Stimulated activated memory B cell treated with anti-CD40 and anti-IgM and Interleukin-4, amounts not matched to agents 10 μg/mL and 1 μg/mL and 100 μg/mL, for 72 hours (primary cell): ENCODE results near the gene ANKS1B.
"Not testable (repeated sequence)": the region's sequence is repeated elsewhere in the genome, so short reads cannot be mapped to it uniquely, and the experiment has no call there.

ENCODE experiments used
- ATAC-seq: fragments of 150-1000 bp; cut with Tn5 transposase; 2 replicates; pipeline ENCODE4 v1.10.0; 2021
- H3K27ac Mint-ChIP-seq: one replicate; pipeline ENCODE4 v1.8.0; 2022; ENCODE audit warnings: mild to moderate bottlenecking, mixed read lengths
- H3K27me3 Mint-ChIP-seq: one replicate; pipeline ENCODE4 v1.8.0; 2022; ENCODE audit warnings: mixed read lengths
- H3K36me3 Mint-ChIP-seq: one replicate; pipeline ENCODE4 v1.8.0; 2022; ENCODE audit warnings: mixed read lengths
- H3K4me1 Mint-ChIP-seq: one replicate; pipeline ENCODE4 v1.8.0; 2022; ENCODE audit warnings: mixed read lengths
- H3K4me3 Mint-ChIP-seq: one replicate; pipeline ENCODE4 v1.8.0; 2022; ENCODE audit warnings: mild to moderate bottlenecking, moderate library complexity, mixed read lengths
- H3K9me3 Mint-ChIP-seq: one replicate; pipeline ENCODE4 v1.8.0; 2022; ENCODE audit warnings: mixed read lengths

Gene ANKS1B

GRCh38 chr12:99045158-99045557, 939.6 kb downstream of the ANKS1B start:
- no peaks in the 10 kb centered on the region for H3K4me1 Mint-ChIP-seq

GRCh38 chr12:99043319-99043914, 941.3 kb downstream of the ANKS1B start:
- Mint-ChIP-seq H3K4me1 (no peaks in the 10 kb centered on the region), H3K36me3 (no peaks in the 10 kb centered on the region), H3K9me3 (peaks cover 4% of the 10 kb centered on the region), H3K27me3 (no peaks in the 10 kb centered on the region), H3K4me3 (no peak overlapping the region), H3K27ac (no peak overlapping the region)
- no peak for ATAC-seq

More at GRCh38 chr12:99045158-99045557, 939.6 kb downstream of the ANKS1B start:
- Mint-ChIP-seq H3K4me3 (no peak overlapping the region), H3K27ac (no peak overlapping the region), H3K9me3 (peaks cover 4% of the 10 kb centered on the region), H3K27me3 (no peaks in the 10 kb centered on the region), H3K36me3 (no peaks in the 10 kb centered on the region)
- no peak for ATAC-seq

DNA sequence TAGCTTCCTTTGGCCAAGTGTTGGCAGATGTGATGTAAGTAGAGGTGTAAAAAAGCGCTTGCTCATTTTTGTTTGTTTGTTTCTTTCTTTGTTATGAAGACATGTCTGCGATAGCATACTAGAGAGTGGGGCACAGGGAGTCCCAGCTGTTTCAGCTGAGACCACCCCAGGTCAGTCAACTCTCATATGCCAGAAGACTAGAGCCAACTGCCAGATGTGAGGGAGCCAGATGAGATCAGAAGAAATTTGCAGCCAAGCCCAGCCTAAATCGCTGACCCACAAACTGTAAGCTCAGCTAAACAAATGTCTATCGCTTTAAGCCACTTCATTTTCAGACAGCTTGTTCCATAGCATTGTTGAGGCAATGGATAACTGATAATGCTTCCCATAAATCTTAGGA, 942.5 kb downstream of the ANKS1B start:
- Mint-ChIP-seq H3K27me3 (no peaks in the 10 kb centered on the region), H3K36me3 (no peaks in the 10 kb centered on the region)
- no peak for ATAC-seq

GRCh38 chr12:99039367-99040120, 945.2 kb downstream of the ANKS1B start:
- Mint-ChIP-seq H3K4me1 (no peaks in the 10 kb centered on the region), H3K36me3 (no peaks in the 10 kb centered on the region), H3K27ac (no peak overlapping the region), H3K9me3 (no peaks in the 10 kb centered on the region), H3K4me3 (no peak overlapping the region), H3K27me3 (no peaks in the 10 kb centered on the region)
- no peak for ATAC-seq

More for the DNA sequence above, 942.5 kb downstream of the ANKS1B start:
- Mint-ChIP-seq H3K9me3 (peaks cover 4% of the 10 kb centered on the region), H3K4me3 (no peak overlapping the region), H3K27ac (no peak overlapping the region), H3K4me1 (no peaks in the 10 kb centered on the region)

DNA sequence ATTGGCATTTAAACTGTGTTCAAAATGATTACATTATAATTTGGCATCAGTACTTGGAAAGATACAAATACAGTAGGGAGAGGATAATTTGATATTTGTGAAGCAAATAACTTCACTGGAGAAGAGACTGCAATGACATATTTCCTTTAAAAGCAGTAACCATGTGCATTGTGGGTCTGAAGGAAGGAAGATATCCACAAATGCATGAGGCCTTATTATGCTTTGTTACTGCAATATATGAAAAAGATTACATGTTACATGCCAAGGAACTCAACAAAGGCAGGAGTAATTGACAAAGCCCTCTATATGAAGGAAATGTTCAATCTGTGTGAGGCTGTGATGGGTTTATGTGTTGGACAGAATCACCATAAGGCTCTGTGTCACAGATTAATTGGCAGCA, 948.2 kb downstream of the ANKS1B start:
- Mint-ChIP-seq H3K9me3 (peaks cover 3% of the 10 kb centered on the region), H3K27ac (no peak overlapping the region), H3K4me3 (no peak overlapping the region), H3K4me1 (no peaks in the 10 kb centered on the region), H3K27me3 (no peaks in the 10 kb centered on the region), H3K36me3 (no peaks in the 10 kb centered on the region)
- ATAC-seq, result no peak

DNA sequence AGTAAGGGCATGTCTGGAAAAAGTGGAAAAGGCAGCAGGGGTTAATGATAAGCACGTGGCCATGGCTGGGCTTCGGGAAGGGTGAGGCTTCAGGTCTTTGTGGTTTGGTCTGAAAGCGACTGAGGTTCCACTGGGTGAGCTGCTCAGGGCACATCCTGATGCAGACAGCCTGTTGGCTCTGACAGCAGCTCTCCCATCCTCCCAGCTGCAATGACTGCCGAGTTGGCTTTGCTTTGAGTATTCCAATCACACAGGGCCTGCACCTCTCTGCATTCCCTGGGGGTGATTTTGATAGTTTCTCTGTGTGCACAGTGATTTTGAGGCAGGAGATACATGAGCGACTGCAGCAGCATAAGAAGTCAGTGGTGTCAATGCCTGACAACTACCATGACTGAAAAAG, 948.9 kb downstream of the ANKS1B start:
- H3K36me3 Mint-ChIP-seq, result no peaks in the 10 kb centered on the region
- peaks cover 3% of the 10 kb centered on the region for H3K9me3 Mint-ChIP-seq
- H3K4me3 Mint-ChIP-seq, result no peak overlapping the region
- H3K4me1 Mint-ChIP-seq, result no peaks in the 10 kb centered on the region
- no peaks in the 10 kb centered on the region for H3K27me3 Mint-ChIP-seq
- ATAC-seq, result no peak
- no peak overlapping the region for H3K27ac Mint-ChIP-seq

DNA sequence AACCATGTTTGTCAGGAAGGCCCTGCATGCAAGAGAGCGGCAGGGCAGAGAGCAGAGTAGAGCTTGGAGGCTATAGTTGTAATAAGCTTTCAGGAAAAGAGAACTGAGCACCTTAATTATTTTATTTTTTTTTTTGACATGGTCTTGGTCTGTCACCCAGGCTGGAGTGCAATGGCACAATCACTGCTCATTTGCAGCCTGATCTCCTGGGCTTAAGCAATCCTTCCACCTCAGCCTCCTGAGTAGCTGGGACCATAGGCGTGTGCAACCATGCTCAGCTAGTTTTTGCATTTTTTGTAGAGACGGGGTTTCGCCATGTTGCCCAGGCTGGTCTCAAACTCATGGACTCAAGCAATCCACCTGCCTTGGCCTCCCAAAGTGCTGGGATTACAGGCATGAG, 950.5 kb downstream of the ANKS1B start:
- not testable (repeated sequence) for H3K9me3 Mint-ChIP-seq, ATAC-seq

GRCh38 chr12:99029511-99030271, 955.0 kb downstream of the ANKS1B start:
- no peaks in the 10 kb centered on the region for H3K4me1 Mint-ChIP-seq
- H3K9me3 Mint-ChIP-seq, result peaks cover 3% of the 10 kb centered on the region
- H3K4me3 Mint-ChIP-seq, result no peak overlapping the region
- no peaks in the 10 kb centered on the region for H3K36me3 Mint-ChIP-seq
- ATAC-seq, result no peak
- no peak overlapping the region for H3K27ac Mint-ChIP-seq
- peaks cover 9% of the 10 kb centered on the region for H3K27me3 Mint-ChIP-seq

More for the DNA sequence above, 950.5 kb downstream of the ANKS1B start:
- H3K4me1 Mint-ChIP-seq, H3K27ac Mint-ChIP-seq, H3K27me3 Mint-ChIP-seq, H3K36me3 Mint-ChIP-seq, H3K4me3 Mint-ChIP-seq: not testable (repeated sequence)

- H3K9me3 Mint-ChIP-seq, result peaks cover 3% of the 10 kb centered on the region
- H3K36me3 Mint-ChIP-seq, result no peaks in the 10 kb centered on the region
- H3K27ac Mint-ChIP-seq, result no peak overlapping the region
- H3K4me1 Mint-ChIP-seq, result no peaks in the 10 kb centered on the region
- ATAC-seq, result no peak
- no peak overlapping the region for H3K4me3 Mint-ChIP-seq
- H3K27me3 Mint-ChIP-seq, result peaks cover 11% of the 10 kb centered on the region
Observed at GRCh38 chr12:99027461-99027860, 957.3 kb downstream of the ANKS1B start.

DNA sequence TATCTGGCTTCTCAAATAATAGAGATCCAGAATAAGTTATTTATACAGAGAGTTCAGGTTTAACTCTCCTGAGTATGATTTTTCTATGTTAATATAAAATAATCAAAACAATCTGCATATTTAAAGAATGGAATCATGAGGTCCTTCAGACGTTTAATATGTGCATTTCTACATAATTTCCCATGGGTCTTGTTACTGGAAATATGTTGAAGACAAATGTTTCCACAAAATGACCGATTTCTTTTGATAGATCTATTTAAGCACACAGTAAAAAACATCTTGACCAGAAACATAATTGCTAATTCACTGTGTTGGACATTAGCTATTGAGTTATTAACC, 957.7 kb downstream of the ANKS1B start:
- no peaks in the 10 kb centered on the region for H3K36me3 Mint-ChIP-seq
- no peaks in the 10 kb centered on the region for H3K9me3 Mint-ChIP-seq

GRCh38 chr12:99026332-99027054, 958.2 kb downstream of the ANKS1B start:
- H3K4me3 Mint-ChIP-seq, result no peak overlapping the region
- no peaks in the 10 kb centered on the region for H3K4me1 Mint-ChIP-seq
- H3K9me3 Mint-ChIP-seq, result no peaks in the 10 kb centered on the region
- H3K27ac Mint-ChIP-seq, result no peak overlapping the region
- H3K36me3 Mint-ChIP-seq, result no peaks in the 10 kb centered on the region
- H3K27me3 Mint-ChIP-seq, result peaks cover 11% of the 10 kb centered on the region
- ATAC-seq, result no peak

More for the DNA sequence above, 957.7 kb downstream of the ANKS1B start:
- H3K4me3 Mint-ChIP-seq, result no peak overlapping the region
- H3K4me1 Mint-ChIP-seq, result no peaks in the 10 kb centered on the region
- no peak overlapping the region for H3K27ac Mint-ChIP-seq
- ATAC-seq, result no peak
- peaks cover 11% of the 10 kb centered on the region for H3K27me3 Mint-ChIP-seq

GRCh38 chr12:99024870-99025269, 959.9 kb downstream of the ANKS1B start:
- Mint-ChIP-seq H3K27ac (no peak overlapping the region), H3K4me1 (no peaks in the 10 kb centered on the region), H3K36me3 (no peaks in the 10 kb centered on the region), H3K9me3 (no peaks in the 10 kb centered on the region), H3K4me3 (no peak overlapping the region), H3K27me3 (peaks cover 11% of the 10 kb centered on the region)
- no peak for ATAC-seq

GRCh38 chr12:99024191-99024590, 960.5 kb downstream of the ANKS1B start:
- Mint-ChIP-seq H3K9me3 (no peaks in the 10 kb centered on the region), H3K36me3 (no peaks in the 10 kb centered on the region), H3K4me3 (no peak overlapping the region), H3K4me1 (no peaks in the 10 kb centered on the region), H3K27me3 (peaks cover 11% of the 10 kb centered on the region), H3K27ac (no peak overlapping the region)
- no peak for ATAC-seq

DNA sequence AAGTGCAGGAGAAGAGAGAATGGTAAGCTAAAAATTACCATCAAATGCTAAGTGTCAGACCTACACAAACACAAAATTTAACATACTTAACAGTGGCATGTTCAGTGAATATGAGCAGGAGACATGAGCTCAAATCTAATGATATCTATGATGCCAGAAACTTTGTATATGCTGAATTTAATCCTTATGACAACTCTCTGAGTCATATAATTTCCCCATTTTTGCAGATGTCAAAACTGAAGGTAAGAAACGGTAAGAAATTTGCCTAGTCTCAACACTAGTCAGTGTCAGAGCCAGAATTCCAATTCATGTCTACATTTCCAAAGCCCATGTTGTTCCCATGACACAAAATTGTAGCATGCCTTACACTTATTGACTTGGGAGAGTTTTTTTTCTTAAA, 963.9 kb downstream of the ANKS1B start:
- no peak overlapping the region for H3K27ac Mint-ChIP-seq
- peaks cover 11% of the 10 kb centered on the region for H3K27me3 Mint-ChIP-seq
- no peaks in the 10 kb centered on the region for H3K4me1 Mint-ChIP-seq
- no peak for ATAC-seq
- H3K36me3 Mint-ChIP-seq, result no peaks in the 10 kb centered on the region
- no peak overlapping the region for H3K4me3 Mint-ChIP-seq
- H3K9me3 Mint-ChIP-seq, result peaks cover 4% of the 10 kb centered on the region

DNA sequence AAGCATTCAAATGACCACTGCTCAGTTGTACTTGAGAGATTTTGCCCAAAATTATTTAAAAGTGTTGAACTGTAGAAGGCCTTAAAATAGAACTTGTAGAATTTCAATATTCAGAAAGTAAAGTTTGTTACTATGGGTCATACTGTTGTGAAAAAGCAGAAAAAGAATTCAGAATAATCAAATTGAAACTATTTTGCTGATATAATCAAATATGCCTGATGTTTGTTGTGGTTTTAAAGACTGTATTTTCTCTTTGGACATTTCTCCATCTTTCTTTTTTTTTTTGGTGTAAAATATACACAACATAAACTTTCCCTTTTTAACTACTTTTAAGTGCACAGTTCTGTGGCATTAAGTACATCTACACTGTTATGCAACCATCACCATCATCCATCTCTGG, 964.9 kb downstream of the ANKS1B start:
- peaks cover 4% of the 10 kb centered on the region for H3K9me3 Mint-ChIP-seq
- no peak overlapping the region for H3K27ac Mint-ChIP-seq
- ATAC-seq, result no peak
- peaks cover 3% of the 10 kb centered on the region for H3K27me3 Mint-ChIP-seq
- H3K36me3 Mint-ChIP-seq, result no peaks in the 10 kb centered on the region
- H3K4me1 Mint-ChIP-seq, result no peaks in the 10 kb centered on the region
- H3K4me3 Mint-ChIP-seq, result no peak overlapping the region
